HUES48 (cell line): ENCODE data around the gene FADS6.

Experiments used
- H3K27ac ChIP-seq: one replicate; pipeline ENCODE4 v1.7.0; 2013; ENCODE audit warnings: low read depth, low read length, inconsistent platforms
- H3K27me3 ChIP-seq: 2 replicates; pipeline ENCODE4 v1.6.1; 2013; ENCODE audit warnings: mild to moderate bottlenecking, low read length; ENCODE audit not compliant: control insufficient read depth, insufficient read depth
- H3K36me3 ChIP-seq: 2 replicates; pipeline ENCODE4 v1.6.1; 2013; ENCODE audit warnings: low read length; ENCODE audit not compliant: control insufficient read depth, insufficient read depth
- H3K4me1 ChIP-seq: 2 replicates; pipeline ENCODE4 v1.6.1; 2013; ENCODE audit warnings: mild to moderate bottlenecking, low read length; ENCODE audit not compliant: control insufficient read depth, insufficient read depth
- H3K4me3 ChIP-seq: 2 replicates; pipeline ENCODE4 v1.5.1; 2013; ENCODE audit warnings: mild to moderate bottlenecking, low read depth, low read length
- H3K9ac ChIP-seq: 2 replicates; pipeline ENCODE4 v1.6.1; 2013; ENCODE audit warnings: mild to moderate bottlenecking, low read depth, low read length, moderate library complexity
- H3K9me3 ChIP-seq: 2 replicates; pipeline ENCODE4 v1.6.1; 2013; ENCODE audit warnings: low read length; ENCODE audit not compliant: control insufficient read depth, insufficient read depth

Gene FADS6

DNA sequence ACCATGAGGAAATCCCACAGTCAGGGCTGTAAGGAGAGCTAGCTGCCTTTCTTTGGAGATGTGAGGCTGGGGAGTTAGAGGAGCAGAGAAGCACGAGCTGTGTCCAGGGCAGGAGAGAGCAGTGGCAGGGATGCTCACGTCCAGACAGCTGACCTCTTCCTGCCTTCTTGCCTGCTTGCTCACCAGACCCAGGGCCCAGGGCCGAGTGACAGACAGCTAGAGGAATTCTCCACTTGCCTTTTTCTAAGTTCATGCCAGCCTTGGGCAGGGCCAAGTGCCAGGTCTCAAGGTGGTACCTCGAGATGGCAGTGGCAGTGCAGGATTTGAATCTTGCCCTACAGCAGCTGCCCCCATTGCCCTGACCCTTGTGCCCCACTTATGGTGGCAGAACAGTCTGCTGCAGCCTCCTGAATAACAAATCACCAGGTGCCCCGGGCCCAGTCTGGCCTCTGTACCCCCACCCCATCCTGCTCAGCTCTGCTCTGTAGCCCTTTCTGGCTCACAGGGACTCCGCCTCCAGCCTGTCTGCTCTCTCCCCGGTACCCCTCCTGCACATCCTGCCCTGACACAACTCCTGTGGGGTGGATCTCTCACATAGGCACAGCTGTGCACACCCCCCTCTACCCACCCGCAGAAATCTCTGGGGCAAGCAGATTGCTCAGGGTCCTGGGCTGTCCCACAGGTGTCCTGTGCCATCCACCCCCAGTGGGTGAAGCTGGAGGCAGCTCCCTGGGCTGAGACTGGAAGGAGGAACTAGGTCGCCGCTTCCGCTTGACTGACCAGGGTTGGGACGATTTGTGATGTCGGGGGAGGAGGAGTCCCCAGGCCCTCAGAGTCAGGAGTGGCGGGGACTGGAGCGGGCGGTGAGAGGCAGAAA, 59.7 kb downstream of the FADS6 start:
- H3K9ac ChIP-seq = no peak overlapping the region
- no peak overlapping the region for H3K4me3 ChIP-seq
- H3K9me3 ChIP-seq = no peaks in the 10 kb centered on the region
- H3K4me1 ChIP-seq = no peaks in the 10 kb centered on the region
- no peaks in the 10 kb centered on the region; the same call in 1 of the 2 replicates for H3K27me3 ChIP-seq
- no peak overlapping the region for H3K27ac ChIP-seq
- H3K36me3 ChIP-seq = peaks cover 8% of the 10 kb centered on the region; the same call in 1 of the 2 replicates

DNA sequence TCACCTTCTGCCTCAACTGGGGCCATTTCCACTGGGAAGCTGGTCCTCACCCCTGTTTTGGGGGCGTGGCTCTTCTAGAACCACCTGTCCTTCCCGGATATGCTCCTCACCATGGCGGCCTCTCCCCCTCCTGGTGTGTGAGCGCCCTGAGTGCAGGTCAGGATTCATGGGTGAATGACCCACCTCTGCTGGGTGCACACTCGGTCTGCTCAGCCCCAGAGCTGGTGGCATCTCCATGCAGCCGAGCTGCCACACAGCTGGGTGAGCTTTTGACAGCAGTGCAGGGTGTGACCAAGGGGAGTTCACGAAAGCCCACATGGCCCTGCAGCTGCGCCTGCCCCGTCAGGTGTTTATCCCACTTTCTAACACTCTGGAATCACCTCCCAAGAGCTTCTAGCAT, 61.0 kb downstream of the FADS6 start:
- Histone ChIP-seq H3K9me3 (no peaks in the 10 kb centered on the region), H3K9ac (no peak overlapping the region), H3K36me3 (peaks cover 8% of the 10 kb centered on the region; the same call in 1 of the 2 replicates), H3K4me1 (no peaks in the 10 kb centered on the region), H3K27ac (no peak overlapping the region), H3K4me3 (no peak overlapping the region), H3K27me3 (no peaks in the 10 kb centered on the region)

DNA sequence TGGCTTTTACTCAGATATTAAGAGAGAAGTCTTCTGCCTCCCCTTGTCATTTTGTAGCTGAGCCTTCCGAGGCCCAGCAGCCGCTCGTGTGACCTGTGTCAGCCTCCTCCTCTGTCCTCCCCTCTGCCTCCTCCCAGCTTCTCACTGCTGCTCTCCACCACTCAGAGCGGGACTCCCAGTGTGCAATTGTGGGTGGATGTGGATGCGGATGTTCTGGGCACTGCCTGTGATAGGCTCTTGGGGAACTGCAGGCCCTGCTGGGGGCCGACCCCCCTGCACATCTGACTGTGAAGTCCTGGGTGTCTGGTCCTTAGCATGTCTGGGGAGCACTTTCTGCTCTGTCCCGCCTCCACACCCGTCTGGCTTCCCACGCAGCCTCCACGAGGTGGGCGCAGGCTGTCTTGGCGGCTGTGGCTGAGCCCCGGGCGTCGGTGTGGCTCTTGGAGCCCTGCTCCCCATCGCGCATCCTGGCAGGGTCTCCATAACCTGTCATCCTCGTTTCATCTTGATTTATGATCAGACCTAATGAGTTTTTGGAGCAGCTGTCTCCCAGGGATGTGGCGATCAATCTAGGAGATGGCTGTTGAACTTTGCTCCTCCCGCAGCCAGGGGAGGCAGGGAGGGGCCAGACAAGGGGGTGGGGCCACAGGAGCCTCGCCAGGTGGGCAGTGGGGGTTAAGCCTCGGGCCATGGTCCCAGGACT, 61.8 kb downstream of the FADS6 start:
- Histone ChIP-seq H3K4me1 (no peaks in the 10 kb centered on the region), H3K4me3 (no peak overlapping the region), H3K27ac (no peak overlapping the region), H3K27me3 (no peaks in the 10 kb centered on the region), H3K9ac (no peak overlapping the region), H3K9me3 (no peaks in the 10 kb centered on the region), H3K36me3 (peaks cover 8% of the 10 kb centered on the region; the same call in 1 of the 2 replicates)

DNA sequence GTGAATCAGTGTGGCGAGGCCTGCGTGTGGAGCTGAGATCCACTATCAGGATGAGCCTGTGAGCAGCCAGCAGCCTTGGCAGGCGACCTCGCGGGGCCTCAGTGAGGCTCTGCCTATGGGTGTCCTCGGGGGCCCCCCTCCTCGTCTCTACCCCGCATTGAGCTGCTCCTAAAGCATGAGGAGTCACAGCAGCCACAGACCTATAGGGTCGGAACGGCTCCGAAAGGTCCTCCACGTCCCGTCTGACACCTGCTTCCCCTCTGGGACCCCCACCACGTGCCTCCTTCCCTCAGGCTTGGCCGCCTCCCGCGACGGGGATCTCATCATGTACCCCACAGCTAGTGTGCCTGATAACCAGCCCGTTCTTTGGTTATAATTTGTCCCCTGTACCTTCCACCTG, 62.6 kb downstream of the FADS6 start:
- Histone ChIP-seq H3K9me3 (no peaks in the 10 kb centered on the region), H3K9ac (no peak overlapping the region), H3K36me3 (0 out of 2 replicates have a peak, but pooled peaks cover 4% of the 10 kb centered on the region), H3K27ac (no peak overlapping the region), H3K4me3 (no peak overlapping the region), H3K4me1 (no peaks in the 10 kb centered on the region), H3K27me3 (no peaks in the 10 kb centered on the region)

DNA sequence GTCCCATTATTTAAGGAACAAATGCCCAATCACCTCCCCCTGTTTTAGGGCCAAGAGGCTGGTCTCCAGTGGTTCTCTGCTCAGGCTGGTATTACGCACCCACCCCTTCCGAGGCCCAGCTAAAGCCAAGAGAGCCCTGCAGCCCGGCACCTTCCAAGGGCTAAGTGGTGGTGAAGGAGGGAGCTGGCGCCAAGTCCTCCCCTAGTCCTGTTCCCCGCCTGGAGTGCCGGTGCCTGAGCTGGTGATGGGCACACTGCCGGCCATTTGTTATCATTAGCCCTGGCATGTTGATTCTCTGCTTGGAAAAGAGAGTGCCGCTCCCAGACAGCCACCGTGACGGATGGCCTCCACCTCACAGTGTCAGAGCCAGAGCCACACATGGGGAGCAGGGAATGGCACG, 65.6 kb downstream of the FADS6 start:
- no peak overlapping the region for H3K9ac ChIP-seq
- no peaks in the 10 kb centered on the region for H3K9me3 ChIP-seq
- H3K4me3 ChIP-seq = no peak overlapping the region
- H3K4me1 ChIP-seq = no peaks in the 10 kb centered on the region
- H3K27me3 ChIP-seq = no peaks in the 10 kb centered on the region
- H3K27ac ChIP-seq = no peak overlapping the region
- 0 out of 2 replicates have a peak, but pooled peaks cover 3% of the 10 kb centered on the region for H3K36me3 ChIP-seq
